IPS-NIHi11 (cell line): ENCODE results near the gene IBA57.

Experiments used
- DNase-seq: peaks from one replicate; pipeline ENCODE4 v3.0.0; 2012; ENCODE audit warnings: mixed read lengths, low spot score

Gene IBA57

DNA sequence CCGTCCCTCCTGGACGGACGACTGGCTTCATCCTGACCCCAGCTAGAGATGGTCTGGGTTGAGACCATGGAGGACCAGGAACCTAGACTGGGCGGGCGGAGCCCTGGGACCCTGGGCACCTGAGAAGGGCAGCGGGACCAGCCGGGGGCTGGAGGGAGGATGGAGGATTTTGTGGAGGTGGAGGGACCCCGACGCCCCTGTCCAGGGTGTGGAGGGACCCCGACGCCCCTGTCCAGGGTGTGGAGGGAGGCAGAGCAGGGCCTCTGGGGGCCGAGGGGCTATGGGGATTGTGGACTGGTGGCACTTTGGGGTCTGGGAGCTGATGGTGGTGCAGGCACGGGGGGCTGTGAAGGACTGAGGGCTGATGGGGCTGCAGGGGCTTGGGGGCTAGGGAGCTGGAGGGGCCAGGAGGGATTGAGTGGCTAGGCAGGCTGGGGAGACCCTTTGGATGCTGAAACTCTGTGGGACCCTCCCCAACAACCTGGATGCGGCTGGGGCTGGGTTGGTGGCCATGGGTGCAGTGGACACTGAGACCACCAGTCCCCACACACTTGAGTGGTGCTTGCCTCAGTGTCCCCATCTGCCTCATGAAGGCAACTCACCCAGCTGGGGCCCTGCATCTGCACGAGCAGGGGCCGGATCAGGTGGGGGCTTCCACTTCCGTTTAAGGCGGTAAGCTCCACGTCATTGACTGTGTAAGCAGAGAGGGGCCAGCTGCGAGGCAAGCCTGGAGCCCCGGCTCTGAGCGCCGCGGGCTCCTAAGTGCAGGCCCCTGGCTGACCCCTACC lies 8.5 kb upstream of the IBA57 start:
- no peak for DNase-seq

DNA sequence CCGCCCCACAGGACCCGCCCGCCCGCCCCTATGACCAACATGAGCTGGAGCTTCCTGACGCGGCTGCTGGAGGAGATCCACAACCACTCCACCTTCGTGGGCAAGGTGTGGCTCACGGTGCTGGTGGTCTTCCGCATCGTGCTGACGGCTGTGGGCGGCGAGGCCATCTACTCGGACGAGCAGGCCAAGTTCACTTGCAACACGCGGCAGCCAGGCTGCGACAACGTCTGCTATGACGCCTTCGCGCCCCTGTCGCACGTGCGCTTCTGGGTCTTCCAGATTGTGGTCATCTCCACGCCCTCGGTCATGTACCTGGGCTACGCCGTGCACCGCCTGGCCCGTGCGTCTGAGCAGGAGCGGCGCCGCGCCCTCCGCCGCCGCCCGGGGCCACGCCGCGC lies 7.9 kb upstream of the IBA57 start:
- no peak for DNase-seq

DNA sequence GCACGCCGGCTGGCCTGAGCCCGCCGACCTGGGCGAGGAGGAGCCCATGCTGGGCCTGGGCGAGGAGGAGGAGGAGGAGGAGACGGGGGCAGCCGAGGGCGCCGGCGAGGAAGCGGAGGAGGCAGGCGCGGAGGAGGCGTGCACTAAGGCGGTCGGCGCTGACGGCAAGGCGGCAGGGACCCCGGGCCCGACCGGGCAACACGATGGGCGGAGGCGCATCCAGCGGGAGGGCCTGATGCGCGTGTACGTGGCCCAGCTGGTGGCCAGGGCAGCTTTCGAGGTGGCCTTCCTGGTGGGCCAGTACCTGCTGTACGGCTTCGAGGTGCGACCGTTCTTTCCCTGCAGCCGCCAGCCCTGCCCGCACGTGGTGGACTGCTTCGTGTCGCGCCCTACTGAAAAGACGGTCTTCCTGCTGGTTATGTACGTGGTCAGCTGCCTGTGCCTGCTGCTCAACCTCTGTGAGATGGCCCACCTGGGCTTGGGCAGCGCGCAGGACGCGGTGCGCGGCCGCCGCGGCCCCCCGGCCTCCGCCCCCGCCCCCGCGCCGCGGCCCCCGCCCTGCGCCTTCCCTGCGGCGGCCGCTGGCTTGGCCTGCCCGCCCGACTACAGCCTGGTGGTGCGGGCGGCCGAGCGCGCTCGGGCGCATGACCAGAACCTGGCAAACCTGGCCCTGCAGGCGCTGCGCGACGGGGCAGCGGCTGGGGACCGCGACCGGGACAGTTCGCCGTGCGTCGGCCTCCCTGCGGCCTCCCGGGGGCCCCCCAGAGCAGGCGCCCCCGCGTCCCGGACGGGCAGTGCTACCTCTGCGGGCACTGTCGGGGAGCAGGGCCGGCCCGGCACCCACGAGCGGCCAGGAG lies 7.2 kb upstream of the IBA57 start:
- no peak for DNase-seq

DNA sequence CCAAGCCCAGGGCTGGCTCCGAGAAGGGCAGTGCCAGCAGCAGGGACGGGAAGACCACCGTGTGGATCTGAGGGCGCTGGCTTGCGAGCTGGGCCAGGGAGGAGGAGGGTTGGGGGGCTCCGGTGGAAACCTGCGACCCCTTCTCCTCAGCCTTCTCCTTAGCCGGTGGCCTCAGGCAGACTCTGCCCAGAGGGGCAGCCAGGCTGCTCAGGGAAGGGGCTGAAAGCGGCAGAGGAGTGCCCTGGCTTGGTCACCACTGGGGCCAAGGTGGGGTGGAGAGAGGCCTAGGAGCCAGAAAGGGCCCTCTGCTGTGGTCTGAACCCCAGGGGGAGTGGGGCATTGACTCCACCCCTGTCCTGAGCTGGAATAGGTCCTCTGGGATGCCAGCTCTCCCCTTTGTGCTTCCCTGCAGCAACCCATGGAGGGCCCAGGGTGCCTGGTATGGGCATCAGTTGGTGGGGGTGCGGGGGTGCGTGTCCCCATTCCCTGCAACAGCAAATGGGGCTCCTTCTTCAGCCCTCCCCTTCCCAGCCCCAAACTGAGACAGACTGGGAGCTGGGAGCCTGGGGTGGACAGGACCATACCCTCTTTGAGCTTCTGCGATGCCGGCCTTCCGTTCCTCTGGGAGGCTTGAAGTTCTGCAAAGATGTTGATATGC lies 6.5 kb upstream of the IBA57 start:
- no peak for DNase-seq

DNA sequence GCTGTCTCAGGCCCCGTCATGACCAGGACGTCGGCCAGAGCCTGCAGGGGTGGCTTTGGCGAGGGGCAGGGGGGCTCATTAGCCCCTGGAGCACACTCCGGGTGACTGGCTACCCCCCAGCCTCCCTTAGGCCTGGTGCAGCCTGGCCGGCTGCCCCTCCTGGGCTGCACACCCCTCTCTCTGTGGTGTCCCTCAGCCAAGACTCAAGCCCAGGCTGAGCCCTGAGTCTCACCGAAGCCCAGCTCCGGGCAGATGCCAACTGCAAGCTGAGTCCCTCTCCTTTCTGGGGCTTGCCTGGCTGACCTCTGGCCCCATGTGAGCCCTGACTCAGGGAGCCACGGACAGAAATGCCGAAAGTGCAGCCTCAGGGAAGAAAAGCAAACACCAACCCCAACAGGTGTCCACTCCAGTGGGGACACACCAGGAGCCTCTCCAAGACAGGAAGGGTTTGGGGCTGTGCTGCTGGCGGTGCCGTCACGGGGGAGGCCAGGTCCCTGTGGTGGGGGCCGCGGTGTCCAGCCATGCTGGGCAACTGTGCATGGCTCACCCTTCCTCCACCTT lies 5.3 kb upstream of the IBA57 start:
- no peak for DNase-seq

DNA sequence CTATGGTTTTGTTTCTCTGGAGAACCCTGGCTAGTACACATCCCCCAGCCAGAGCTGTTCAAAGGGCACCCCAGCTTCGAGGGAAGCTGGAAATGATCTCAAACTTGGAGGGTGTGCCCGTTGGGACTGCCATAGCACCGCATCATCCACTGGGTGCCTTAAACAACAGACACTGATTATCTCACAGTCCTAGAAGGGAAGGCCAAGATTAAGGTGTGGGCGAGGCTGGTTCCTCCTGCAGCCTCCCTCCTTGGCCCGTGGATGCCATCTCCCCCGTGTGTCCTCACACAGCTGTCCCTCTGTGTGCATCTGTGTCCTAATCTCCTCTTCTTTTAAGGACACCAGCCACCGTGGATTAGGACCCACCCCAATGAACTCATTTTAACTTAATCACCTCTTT lies 4.2 kb upstream of the IBA57 start:
- DNase-seq = no peak

DNA sequence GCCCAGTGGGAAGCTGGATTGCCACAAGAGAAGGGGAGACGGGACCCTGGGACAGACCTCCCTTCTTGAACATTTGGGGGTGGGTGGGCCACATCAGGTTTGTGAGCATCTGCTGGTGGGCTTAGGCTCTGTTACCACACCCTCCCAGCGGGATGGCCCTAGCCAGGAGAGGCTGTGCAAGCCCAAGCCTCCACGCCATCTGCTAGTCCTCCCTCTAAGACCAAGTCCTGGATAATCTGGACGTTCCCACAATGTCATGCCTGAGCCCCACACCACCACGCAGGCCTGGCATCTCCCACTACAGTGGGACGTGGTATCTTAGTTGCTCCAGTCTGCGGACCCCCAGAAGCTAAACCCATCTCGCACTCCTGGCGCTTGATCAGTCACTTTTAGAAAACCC lies 3.7 kb upstream of the IBA57 start:
- DNase-seq = no peak

DNA sequence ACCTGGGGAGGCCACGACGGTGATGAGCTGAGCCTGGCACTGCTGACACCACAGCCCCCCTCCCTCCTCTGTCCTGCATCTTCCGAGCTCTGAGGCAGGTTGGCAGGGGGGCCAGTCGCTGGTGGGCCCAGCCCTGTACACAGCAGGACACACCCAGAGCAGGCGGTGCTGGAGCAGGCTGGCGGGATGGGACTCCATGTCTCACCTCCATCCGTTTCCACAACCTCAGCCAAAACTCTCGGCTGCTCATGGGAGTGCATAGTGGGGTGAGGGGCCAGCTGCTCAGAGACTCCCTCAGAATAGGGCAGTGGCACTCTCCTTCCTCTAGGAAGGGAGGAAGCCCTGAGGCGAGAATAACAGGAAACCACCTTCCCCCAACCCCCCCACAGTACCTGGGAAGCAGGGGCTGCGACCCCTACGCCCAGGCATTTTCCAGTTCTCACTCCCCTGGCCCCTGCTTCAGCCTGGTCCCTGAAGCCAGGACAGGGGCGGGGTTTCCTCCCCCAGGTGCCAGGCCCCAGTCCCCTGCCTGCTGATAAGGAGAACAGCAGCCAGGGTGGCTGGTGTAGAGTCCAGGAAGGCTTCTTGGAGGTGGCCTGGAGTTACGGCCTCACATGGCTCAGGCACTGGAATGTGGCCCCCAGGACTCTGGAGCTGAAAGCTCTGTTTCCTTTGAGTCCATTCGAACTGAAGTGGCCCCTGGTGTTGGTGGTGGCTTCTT lies 3.2 kb upstream of the IBA57 start:
- no peak for DNase-seq

DNA sequence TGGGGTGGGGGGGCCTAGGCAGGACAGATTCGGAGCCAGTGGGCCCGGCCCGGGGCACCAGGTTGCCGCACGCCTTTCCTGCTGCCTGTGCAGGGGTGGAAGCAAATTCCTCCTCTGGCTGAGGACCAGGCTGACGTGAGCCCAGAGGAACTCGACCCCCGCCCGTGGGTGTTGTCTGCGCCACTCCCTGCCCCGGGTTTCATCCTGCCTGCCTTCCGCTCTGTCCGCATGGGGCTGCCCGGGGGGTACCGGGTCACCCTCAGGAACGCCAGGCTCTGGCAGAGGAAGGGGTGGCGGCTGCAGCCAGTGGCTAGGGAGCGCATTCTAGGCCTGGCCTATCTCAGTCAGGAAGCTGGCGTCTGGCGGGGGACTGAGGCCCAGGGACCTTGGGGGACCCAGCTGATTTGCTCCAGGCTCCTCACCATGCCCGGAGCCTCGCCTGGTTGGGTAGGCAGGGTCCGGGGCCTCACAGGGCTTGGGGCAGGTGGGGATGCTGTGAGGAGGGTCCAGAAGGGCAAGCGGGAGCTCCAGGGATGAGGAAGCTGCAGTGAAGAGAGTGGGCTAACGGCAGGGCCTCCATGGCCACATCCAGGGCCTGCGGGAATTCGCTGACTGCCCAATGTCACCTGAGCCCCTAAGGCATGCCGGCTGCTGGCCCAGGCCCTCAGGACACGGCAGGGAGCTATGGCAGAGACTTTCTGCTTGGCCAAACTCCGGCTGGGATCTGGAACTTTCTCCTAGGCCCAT lies 2.4 kb upstream of the IBA57 start:
- DNase-seq = no peak

DNA sequence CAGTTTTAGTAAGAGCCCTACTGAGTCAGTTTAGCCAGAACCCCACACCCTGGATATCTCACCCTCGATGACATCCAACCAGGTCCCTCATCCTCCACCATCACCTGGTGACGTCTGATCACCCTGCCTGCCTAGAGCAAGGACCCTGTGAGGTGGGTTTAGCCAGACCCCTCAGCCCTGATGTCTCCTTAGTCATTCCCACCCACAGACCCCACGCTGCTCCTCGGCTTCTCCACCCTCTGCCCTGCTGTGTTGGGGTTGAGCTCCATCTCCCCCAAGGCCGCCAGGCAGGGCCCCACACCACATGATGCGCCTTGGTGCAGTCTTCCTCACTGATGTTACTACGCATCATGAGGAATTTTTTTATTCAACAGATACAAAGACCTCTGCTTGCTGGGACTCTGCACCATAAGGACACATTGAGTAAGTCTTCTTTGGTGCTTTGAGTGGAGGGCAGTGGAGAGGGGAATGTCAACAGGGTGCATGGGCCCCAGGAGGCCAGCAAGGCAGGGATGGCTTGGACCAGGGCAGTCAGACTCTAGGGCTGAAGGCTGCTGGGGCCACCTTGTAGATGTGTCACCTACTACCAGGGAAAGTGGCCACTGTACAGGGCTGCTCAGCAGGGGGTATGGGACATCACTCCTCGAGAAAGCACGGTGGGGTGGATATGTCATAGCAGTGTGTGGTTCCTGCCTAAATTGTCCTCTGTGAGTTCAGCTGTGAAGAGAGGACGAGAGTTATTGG lies 1.7 kb upstream of the IBA57 start:
- no peak for DNase-seq

DNA sequence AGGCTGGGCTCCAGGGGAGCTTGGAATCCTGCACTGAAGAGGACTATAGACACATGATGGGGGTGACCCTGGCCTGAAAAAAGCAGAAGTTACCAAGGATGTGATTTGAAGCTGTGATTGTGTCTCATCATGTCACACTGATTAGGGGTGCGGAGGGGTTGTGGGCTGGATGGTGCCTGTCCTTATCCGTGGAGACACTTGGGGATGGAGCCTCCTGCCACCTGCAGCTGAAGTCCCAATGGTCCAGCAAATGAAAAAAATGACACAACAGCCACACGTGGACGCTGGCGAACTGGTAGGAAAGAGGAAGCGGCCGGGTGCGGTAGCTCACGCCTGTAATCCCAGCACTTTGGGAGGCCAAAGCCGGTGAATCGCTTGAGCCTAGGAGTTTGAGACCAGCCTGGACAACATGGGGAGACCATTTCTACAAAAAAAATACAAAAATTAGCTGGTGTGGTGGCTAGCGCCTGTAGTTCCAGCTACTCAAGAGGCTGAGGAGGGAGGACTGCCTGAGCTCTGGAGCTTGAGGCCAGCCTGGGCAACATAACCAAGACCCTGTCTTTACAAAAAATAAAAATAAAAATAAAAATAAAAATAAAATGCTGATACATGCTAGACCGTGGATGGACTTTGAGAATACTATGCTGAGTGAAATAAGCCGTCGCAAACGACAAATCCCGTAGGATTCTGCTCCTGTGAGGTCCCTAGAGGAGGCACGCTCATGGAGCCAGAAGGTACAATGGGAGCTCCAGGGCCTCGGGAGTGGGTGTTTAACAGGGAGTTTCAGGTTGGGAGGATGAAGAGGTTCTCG lies 838 bp upstream of the IBA57 start:
- DNase-seq = no peak

DNA sequence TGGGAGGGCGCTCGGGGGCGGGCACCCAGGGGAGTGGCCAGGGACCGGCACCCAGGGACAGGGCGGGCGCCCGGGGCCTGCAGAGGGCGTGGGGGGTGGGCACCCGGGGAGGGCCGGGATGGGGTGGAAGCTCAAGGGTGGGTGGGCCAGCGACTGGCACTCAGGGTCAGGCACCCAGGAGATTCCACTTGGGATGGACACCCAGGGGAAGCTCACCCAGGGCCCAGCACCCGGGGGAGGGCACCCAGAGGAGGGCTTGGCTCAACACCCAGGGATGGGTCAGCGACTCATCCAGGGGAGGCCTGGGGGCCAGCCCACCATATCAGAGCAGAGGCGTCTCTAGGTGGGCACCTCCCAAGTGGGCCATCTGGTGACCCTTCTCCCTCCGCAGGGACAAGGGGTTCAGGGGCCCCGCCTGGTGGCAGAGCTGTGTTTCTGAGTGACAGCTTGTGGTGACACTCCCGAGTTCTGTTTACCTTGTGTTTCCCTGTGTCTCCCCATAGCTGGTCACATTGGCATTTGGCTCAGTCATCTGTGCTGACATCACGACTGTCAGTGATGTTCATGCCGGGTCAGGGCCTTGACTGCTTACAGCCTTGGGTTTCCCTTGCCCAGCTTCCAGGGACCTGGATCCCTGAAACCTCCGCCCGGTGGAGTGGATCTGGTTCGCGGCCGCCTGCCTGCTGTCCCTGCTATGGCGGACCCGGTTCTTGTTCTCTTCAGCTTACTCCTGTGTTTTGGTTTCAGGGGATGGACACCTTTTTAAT lies 749 bp downstream of the IBA57 start:
- DNase-seq = peak; percentile 61

DNA sequence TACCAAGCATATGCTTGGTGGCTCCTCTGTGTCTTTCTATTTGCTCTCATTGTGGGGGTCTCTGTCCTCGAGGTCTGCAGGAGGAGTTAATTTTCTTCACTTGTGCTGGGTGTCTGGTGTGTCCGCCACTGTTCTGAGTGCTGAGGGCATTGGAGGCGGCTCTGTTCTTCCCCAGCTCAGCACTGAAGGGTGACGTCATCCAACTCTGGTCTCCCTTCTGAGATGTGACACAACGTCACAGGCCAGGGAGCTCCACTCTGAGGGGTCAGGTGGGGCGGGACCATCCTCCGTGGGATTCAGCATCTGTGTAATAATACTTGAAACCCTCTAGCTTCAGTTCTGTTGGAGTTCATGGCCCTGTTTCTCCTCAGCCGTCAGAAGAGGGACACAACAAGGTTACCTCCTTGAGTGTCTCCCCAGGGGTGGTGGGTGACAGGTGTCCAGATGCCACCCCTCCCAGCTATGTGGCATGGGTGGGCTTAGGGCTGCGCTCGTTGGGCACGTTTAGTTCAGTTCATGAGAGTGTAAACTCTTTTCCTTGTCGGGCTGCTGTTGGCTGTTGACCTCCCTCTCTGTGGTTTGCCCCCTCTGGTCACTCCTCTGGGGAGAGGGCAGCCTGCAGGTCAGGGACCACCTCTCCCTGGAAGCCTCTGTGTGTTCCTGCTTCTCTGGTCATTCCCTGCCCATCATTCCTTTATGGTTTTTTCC lies 3.1 kb downstream of the IBA57 start:
- no peak for DNase-seq

DNA sequence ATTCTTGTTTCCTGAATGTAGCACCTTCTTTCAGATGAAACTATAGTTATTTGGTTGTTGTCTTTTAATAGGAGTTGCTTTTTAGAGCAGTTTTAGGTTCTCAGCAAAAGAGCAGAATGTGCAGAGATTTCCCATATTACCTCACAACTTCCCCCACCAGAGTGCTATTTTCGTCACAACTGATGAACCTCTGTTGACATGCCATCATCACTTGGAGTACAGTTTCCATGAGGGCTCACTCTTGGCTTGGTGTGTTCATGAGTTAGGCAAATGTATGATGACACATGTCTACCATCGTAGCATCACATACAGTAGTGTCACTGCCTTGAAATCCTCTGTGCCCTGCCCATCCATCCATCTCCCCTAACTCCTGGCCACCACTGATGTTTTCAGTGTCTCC lies 3.7 kb downstream of the IBA57 start:
- DNase-seq = no peak

DNA sequence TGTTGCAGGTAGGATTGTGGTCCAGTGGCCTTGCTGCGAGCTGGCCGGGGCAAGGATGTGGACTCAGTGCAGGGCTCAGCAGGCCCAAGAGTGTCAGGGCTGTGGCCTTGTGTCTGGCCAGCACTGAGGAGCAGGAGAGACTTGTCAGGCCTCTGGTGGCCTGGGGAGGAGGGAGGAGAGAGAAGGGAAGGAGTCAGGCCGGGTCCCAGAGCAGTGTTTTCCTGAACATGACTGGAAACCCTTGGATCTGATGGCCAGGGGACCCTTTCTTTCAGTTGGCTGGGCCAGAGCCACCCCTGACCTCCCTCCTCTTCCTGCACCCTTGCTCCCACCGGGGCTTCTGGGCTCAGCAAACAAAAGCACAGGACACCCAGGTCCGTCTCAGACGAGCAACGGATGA lies 5.1 kb downstream of the IBA57 start:
- DNase-seq = no peak

DNA sequence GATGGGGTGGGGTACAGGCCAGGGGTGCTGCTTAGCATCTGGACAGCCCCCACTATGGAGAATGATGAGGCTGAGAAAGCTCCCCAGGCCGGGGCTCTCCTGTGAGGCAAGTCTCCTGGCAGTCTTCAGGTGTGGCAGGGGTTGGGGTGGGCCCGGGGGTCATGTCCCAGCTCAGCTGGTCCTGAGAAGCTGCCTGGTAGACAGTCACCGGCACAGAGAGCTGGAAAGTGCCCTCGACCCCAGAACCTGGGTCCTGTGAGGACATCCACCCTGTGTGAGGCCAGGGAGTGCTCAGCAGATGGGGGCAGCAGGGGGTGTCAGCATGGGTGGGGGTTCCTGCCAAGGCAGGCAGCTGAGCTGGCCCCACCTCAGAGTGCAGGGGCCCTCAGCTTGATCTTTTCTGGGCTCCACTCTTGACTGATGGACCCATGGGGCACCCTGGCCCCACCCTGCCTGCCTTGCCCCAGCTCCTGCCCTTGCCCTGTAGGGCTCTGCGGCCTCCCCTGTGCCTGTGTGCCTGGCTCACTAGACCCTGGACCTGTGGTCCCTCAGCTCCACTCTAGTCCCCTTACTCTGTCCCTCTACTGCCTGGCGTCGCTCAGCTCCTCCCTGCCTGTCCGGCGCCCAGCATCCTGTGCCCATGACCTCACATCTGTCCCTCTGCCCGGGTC lies 5.8 kb downstream of the IBA57 start:
- DNase-seq = no peak
